ENCODE results near the gene ZNF774. TPM values are rescaled to one million over a fixed set of nuclear protein-coding genes. Genes with fewer than 3 reads are reported as not detected.
A peak's percentile ranks its signal among the peaks of the same experiment; 100 is the strongest.

Gene ZNF774
- total RNA-seq, 2 donors from 2014 or later: 2.5 to 3.6 TPM

DNA sequence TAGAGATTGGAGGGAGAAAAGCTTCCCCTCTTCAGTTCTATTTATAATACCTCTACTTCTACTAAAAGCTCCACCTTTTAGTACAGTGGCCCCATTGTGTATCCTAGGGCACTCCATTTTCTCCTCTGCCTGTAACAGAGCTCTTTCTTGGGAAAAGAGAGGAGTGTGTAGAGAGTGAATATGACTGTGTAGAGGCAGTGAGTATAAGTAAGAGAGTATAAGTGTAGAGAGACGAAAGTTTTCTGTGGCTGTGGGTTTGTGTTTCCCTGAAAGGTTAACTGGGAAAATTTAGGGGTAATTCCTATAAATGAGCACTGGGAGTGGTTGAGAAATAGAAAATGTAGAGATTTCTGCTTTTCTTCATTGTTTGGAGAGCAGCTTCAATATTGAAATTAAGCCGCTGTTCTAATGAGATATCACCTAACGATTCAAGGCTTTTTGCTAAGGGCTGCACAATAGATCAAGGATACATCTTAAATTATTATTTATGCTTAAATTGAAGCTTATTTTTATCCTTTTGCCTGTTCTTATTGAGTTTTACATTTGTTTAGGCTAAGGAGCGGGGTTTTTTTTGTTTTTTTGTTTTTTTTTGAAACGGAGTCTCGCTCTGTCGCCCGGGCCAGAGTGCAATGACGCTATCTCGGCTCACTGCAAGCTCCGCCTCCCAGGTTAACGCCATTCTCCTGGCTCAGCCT lies 42.8 kb downstream of the ZNF774 start:
- H3K9me3 ChIP-seq (ENCODE audit: control insufficient read depth, low read length): no peaks in the 10 kb centered on the region
- peak overlapping the region; percentile 75 for H3K27ac Mint-ChIP-seq
- H3K4me3 ChIP-seq (ENCODE audit: low read length): no peak overlapping the region
- no peak overlapping the region for H3K9ac ChIP-seq (ENCODE audit: extremely low read depth, low read length, poor library complexity, severe bottlenecking)
- TF ChIP-seq, protein P1, sequence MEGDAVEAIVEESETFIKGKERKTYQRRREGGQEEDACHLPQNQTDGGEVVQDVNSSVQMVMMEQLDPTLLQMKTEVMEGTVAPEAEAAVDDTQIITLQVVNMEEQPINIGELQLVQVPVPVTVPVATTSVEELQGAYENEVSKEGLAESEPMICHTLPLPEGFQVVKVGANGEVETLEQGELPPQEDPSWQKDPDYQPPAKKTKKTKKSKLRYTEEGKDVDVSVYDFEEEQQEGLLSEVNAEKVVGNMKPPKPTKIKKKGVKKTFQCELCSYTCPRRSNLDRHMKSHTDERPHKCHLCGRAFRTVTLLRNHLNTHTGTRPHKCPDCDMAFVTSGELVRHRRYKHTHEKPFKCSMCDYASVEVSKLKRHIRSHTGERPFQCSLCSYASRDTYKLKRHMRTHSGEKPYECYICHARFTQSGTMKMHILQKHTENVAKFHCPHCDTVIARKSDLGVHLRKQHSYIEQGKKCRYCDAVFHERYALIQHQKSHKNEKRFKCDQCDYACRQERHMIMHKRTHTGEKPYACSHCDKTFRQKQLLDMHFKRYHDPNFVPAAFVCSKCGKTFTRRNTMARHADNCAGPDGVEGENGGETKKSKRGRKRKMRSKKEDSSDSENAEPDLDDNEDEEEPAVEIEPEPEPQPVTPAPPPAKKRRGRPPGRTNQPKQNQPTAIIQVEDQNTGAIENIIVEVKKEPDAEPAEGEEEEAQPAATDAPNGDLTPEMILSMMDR (conservative IDR thresholded peaks at IDR 0.05): no peak
- H3K27me3 ChIP-seq (ENCODE audit: control insufficient read depth, insufficient read depth, low read length, poor library complexity, severe bottlenecking): no peaks in the 10 kb centered on the region
- H3K27me3 Mint-ChIP-seq (ENCODE audit: insufficient read depth): no peaks in the 10 kb centered on the region
- peaks cover 18% of the 10 kb centered on the region for H3K4me1 ChIP-seq (ENCODE audit: control insufficient read depth, insufficient read depth, low read length)
- H3K27ac ChIP-seq (ENCODE audit: low read depth, low read length): no peak overlapping the region
- no peak overlapping the region for H3K4me3 Mint-ChIP-seq
- H3K36me3 ChIP-seq (ENCODE audit: control insufficient read depth, insufficient read depth, low read length): peaks cover 47% of the 10 kb centered on the region
- no peaks in the 10 kb centered on the region for H3K9me3 Mint-ChIP-seq
- peaks cover 45% of the 10 kb centered on the region for H3K4me1 Mint-ChIP-seq
- peaks cover 24% of the 10 kb centered on the region for H3K36me3 Mint-ChIP-seq (ENCODE audit: low read depth)
- 95 to 100% methylated on average over 5 to 12 of the region's 12 CpGs for WGBS, 2 experiments (ENCODE audit: insufficient coverage in 1 of 2, insufficient read length in 1 of 2)
- DNase-seq: no peak

DNA sequence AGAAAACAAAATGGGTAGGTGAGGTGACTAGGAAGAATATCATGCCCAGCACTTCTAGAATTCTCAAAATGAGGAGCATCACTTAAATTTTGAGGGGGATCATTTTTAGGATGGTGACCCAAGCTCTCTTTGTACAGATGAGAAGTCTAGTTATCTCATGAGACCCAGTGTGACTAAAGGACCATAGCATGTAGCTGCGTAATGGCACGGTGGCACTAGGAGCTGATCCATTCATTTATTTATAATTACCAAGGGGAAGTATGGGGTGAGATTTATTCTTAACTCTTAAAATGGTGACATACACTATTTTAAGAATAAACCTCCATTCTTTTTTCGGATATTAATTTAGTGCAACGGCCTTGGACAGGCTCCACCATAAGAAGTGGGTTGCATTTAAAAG lies 44.2 kb downstream of the ZNF774 start:
- no peaks in the 10 kb centered on the region for H3K27me3 ChIP-seq (ENCODE audit: control insufficient read depth, insufficient read depth, low read length, poor library complexity, severe bottlenecking)
- Mint-ChIP-seq H3K27me3 (ENCODE audit: insufficient read depth) (no peaks in the 10 kb centered on the region), H3K36me3 (ENCODE audit: low read depth) (peaks cover 20% of the 10 kb centered on the region), H3K27ac (no peak overlapping the region), H3K9me3 (no peaks in the 10 kb centered on the region), H3K4me1 (peaks cover 46% of the 10 kb centered on the region), H3K4me3 (no peak overlapping the region)
- H3K36me3 ChIP-seq (ENCODE audit: control insufficient read depth, insufficient read depth, low read length): peaks cover 40% of the 10 kb centered on the region
- TF ChIP-seq, protein P1 (conservative IDR thresholded peaks at IDR 0.05): no peak
- 94 to 100% methylated on average over 1 to 4 of the region's 4 CpGs for whole genome bisulfite sequencing, 2 experiments (ENCODE audit: insufficient coverage in 1 of 2, insufficient read length in 1 of 2)
- no peak for DNase-seq
- H3K9me3 ChIP-seq (ENCODE audit: control insufficient read depth, low read length): no peaks in the 10 kb centered on the region
- peaks cover 17% of the 10 kb centered on the region for H3K4me1 ChIP-seq (ENCODE audit: control insufficient read depth, insufficient read depth, low read length)
- no peak overlapping the region for H3K9ac ChIP-seq (ENCODE audit: extremely low read depth, low read length, poor library complexity, severe bottlenecking)
- no peak overlapping the region for H3K27ac ChIP-seq (ENCODE audit: low read depth, low read length)
- H3K4me3 ChIP-seq (ENCODE audit: low read length): no peak overlapping the region

DNA sequence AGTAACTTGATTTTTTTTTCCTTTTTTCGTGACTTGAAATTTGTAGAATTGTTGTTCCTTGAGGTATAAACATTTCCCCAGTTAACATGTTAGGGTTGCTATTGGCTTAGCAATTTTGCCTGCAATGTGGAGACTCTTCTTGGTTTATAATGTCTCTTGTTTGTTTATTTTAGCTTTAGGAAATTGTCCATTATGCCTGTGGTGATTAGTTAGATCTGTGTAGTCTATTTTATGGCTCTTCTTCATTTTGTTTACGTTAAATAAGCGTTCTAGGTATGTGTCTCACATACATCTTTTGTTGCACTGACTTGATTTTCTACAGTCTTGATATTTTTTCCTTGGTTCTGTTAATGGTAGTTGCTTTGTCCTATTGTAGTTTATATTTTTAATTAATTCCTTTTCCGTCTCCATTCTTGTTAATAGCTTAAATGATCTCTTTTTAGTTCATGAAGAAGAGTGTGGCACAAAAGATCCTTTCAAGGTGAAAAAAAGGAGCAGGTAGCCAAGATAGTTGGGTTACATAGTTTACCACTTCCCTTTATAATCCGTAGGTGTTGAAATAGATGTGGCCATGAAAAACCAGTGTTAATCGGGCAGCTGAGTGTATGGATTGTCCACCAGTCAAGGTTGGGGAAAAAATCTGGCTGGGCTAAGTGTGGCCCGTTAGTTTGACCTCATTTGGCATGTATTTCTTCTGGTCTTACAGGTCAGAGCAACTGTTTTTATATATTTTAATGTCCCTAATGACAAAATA lies 48.1 kb downstream of the ZNF774 start:
- Mint-ChIP-seq H3K9me3 (no peaks in the 10 kb centered on the region), H3K27ac (peak overlapping the region; percentile 96), H3K4me1 (peaks cover 34% of the 10 kb centered on the region), H3K36me3 (ENCODE audit: low read depth) (peaks cover 12% of the 10 kb centered on the region), H3K4me3 (peak overlapping the region; percentile 42), H3K27me3 (ENCODE audit: insufficient read depth) (no peaks in the 10 kb centered on the region)
- DNase-seq: no peak
- Histone ChIP-seq H3K4me1 (ENCODE audit: control insufficient read depth, insufficient read depth, low read length) (peaks cover 15% of the 10 kb centered on the region), H3K36me3 (ENCODE audit: control insufficient read depth, insufficient read depth, low read length) (peaks cover 14% of the 10 kb centered on the region), H3K9me3 (ENCODE audit: control insufficient read depth, low read length) (no peaks in the 10 kb centered on the region), H3K4me3 (ENCODE audit: low read length) (peak overlapping the region; percentile 73), H3K27me3 (ENCODE audit: control insufficient read depth, insufficient read depth, low read length, poor library complexity, severe bottlenecking) (no peaks in the 10 kb centered on the region), H3K27ac (ENCODE audit: low read depth, low read length) (peak overlapping the region; percentile 50), H3K9ac (ENCODE audit: extremely low read depth, low read length, poor library complexity, severe bottlenecking) (peak overlapping the region; percentile 61)
- TF ChIP-seq, protein P1 (conservative IDR thresholded peaks at IDR 0.05): no peak
- WGBS, 2 experiments (ENCODE audit: insufficient coverage in 1 of 2, insufficient read length in 1 of 2): 73 to 86% methylated on average over 2 to 7 of the region's 7 CpGs
